Amniotic epithelial cell (primary cell): ENCODE results near the gene AIF1.
"Not testable (repeated sequence)": the region's sequence is repeated elsewhere in the genome, so short reads cannot be mapped to it uniquely, and the experiment has no call there.

ENCODE experiments used
- DNase-seq: peaks from one replicate; pipeline ENCODE4 v3.0.0-alpha.2; 2010; ENCODE audit warnings: low read depth

The AIF1 gene

GRCh38 chr6:31580807-31581433 lies 34.1 kb upstream of the AIF1 start:
- peak; percentile 56 for DNase-seq

GRCh38 chr6:31581434-31582229 lies 33.4 kb upstream of the AIF1 start:
- DNase-seq = no peak

GRCh38 chr6:31582230-31582643 lies 32.8 kb upstream of the AIF1 start, which contains the start of gene LTB:
LTB (minus strand) TSS chr6:31582424; CDS start chr6:31582417, 7 bp downstream.
- no peak for DNase-seq

- DNase-seq = no peak
These were observed 29.5 kb upstream of the AIF1 start for GRCh38 chr6:31585491-31585890.

- DNase-seq = no peak
These were observed 29.0 kb upstream of the AIF1 start, which contains the start of gene LST1 for GRCh38 chr6:31586008-31586407. LST1 (plus strand) TSS chr6:31586277; CDS start chr6:31587300, 1,023 bp downstream.

- no peak for DNase-seq
These were observed 28.3 kb upstream of the AIF1 start for GRCh38 chr6:31586599-31587281.

- no peak for DNase-seq
These were observed 26.9 kb upstream of the AIF1 start for GRCh38 chr6:31587791-31588777.

GRCh38 chr6:31588871-31589650 lies 26.0 kb upstream of the AIF1 start:
- no peak for DNase-seq

- not testable (repeated sequence) for DNase-seq
These were observed 24.3 kb upstream of the AIF1 start for GRCh38 chr6:31590691-31591090.

GRCh38 chr6:31592396-31592771 lies 22.6 kb upstream of the AIF1 start:
- DNase-seq = no peak

GRCh38 chr6:31597006-31597405 lies 18.0 kb upstream of the AIF1 start:
- DNase-seq = peak; percentile 34

- DNase-seq = peak; percentile 39
These were observed 7.7 kb upstream of the AIF1 start for GRCh38 chr6:31607317-31607716.

GRCh38 chr6:31609519-31610406 lies 5.3 kb upstream of the AIF1 start:
- no peak for DNase-seq

- no peak for DNase-seq
These were observed 4.1 kb upstream of the AIF1 start for GRCh38 chr6:31610968-31611367.

- no peak for DNase-seq
These were observed 887 bp upstream of the AIF1 start for GRCh38 chr6:31614075-31614619.

- no peak for DNase-seq
These were observed 714 bp downstream of the AIF1 start for GRCh38 chr6:31615748-31616147.

GRCh38 chr6:31617010-31617409 lies 2.0 kb downstream of the AIF1 start:
- no peak for DNase-seq

- DNase-seq = peak; percentile 99
These were observed 5.0 kb downstream of the AIF1 start for GRCh38 chr6:31619805-31620585.
